ENCODE results near the gene RPP30.

RPP30 gene

GRCh38 chr10:90871766-90872647 is at the start of gene RPP30:
Gene RPP30, plus strand, starts transcription at chr10:90871974. Its CDS starts 13 bp downstream, at chr10:90871987.
- Histone ChIP-seq H3K4me2 (ENCODE audit: low read length) (peak within 1 kb of the TSS; percentile 87), H3K36me3 (replicated peaks; ENCODE audit: low read depth, low read length) (peaks cover 10% of the 10 kb centered on the region), H2AFZ (ENCODE audit: low read depth, low read length) (peak within 1 kb of the TSS; percentile 90), H3K9me3 (ENCODE audit: insufficient read depth, low read length) (no peaks in the 10 kb centered on the region), H3K27ac (ENCODE audit: low read length) (peak within 1 kb of the TSS; percentile 53), H3K4me1 (ENCODE audit: low read length) (peaks cover 25% of the 10 kb centered on the region), H3K4me3 (ENCODE audit: low read length) (peak within 1 kb of the TSS; percentile 93), H3K9ac (ENCODE audit: low read length) (peak within 1 kb of the TSS; percentile 80), H3K27me3 (ENCODE audit: low read depth, low read length) (no peaks in the 10 kb centered on the region), H4K20me1 (ENCODE audit: insufficient read depth, low read length) (peaks cover 9% of the 10 kb centered on the region), H3K79me2 (ENCODE audit: low read length) (peaks cover 29% of the 10 kb centered on the region)
- no peak for TF ChIP-seq EZH2phosphoT487 (IDR thresholded peaks at IDR 0.05; ENCODE audit: low read depth)
- TF ChIP-seq, protein P1, sequence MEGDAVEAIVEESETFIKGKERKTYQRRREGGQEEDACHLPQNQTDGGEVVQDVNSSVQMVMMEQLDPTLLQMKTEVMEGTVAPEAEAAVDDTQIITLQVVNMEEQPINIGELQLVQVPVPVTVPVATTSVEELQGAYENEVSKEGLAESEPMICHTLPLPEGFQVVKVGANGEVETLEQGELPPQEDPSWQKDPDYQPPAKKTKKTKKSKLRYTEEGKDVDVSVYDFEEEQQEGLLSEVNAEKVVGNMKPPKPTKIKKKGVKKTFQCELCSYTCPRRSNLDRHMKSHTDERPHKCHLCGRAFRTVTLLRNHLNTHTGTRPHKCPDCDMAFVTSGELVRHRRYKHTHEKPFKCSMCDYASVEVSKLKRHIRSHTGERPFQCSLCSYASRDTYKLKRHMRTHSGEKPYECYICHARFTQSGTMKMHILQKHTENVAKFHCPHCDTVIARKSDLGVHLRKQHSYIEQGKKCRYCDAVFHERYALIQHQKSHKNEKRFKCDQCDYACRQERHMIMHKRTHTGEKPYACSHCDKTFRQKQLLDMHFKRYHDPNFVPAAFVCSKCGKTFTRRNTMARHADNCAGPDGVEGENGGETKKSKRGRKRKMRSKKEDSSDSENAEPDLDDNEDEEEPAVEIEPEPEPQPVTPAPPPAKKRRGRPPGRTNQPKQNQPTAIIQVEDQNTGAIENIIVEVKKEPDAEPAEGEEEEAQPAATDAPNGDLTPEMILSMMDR (IDR thresholded peaks at IDR 0.05; ENCODE audit: low read depth, low read length) = no peak

DNA sequence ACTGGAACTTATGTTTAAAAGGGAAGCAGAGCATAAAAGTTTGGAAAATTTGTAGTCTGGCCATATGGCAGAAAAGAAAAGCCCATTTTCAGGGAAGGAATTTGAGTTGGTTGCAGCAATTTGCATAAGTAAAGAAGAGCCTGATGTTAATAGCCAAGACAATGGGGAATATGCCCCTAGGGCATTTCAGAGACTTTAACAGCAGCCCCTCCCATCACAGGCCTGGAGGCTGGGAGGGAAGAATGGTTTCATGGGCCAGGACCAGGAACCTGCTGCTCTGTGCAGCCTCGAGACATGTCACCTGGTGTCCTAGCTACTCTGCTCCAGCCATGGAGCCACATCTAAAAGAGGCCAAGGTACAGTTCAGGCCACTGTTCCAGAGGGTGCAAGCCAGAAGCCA is 49.3 kb upstream of the RPP30 start:
- Histone ChIP-seq H3K4me1 (ENCODE audit: low read length) (no peaks in the 10 kb centered on the region), H3K4me2 (ENCODE audit: low read length) (no peak overlapping the region)
- TF ChIP-seq, protein P1 (IDR thresholded peaks at IDR 0.05; ENCODE audit: low read depth, low read length) = no peak
- no peak for TF ChIP-seq EZH2phosphoT487 (IDR thresholded peaks at IDR 0.05; ENCODE audit: low read depth)

GRCh38 chr10:90832111-90832510 is 39.7 kb upstream of the RPP30 start:
- H3K4me1 ChIP-seq (ENCODE audit: low read length) = no peaks in the 10 kb centered on the region
- H3K9ac ChIP-seq (ENCODE audit: low read length) = no peak overlapping the region
- H2AFZ ChIP-seq (ENCODE audit: low read depth, low read length) = no peak overlapping the region
- no peak overlapping the region for H3K4me3 ChIP-seq (ENCODE audit: low read length)
- no peak overlapping the region for H3K4me2 ChIP-seq (ENCODE audit: low read length)
- no peaks in the 10 kb centered on the region for H3K9me3 ChIP-seq (ENCODE audit: insufficient read depth, low read length)
- no peak overlapping the region for H3K27ac ChIP-seq (ENCODE audit: low read length)
- no peaks in the 10 kb centered on the region for H3K36me3 ChIP-seq (replicated peaks; ENCODE audit: low read depth, low read length)
- no peak for TF ChIP-seq EZH2phosphoT487 (IDR thresholded peaks at IDR 0.05; ENCODE audit: low read depth)
- TF ChIP-seq, protein P1 (IDR thresholded peaks at IDR 0.05; ENCODE audit: low read depth, low read length) = no peak
- no peaks in the 10 kb centered on the region for H3K79me2 ChIP-seq (ENCODE audit: low read length)
- no peaks in the 10 kb centered on the region for H3K27me3 ChIP-seq (ENCODE audit: low read depth, low read length)
- H4K20me1 ChIP-seq (ENCODE audit: insufficient read depth, low read length) = no peaks in the 10 kb centered on the region

More for the DNA sequence above, 49.3 kb upstream of the RPP30 start:
- Histone ChIP-seq H3K27me3 (ENCODE audit: low read depth, low read length) (no peaks in the 10 kb centered on the region), H3K9ac (ENCODE audit: low read length) (no peak overlapping the region), H2AFZ (ENCODE audit: low read depth, low read length) (no peak overlapping the region), H3K9me3 (ENCODE audit: insufficient read depth, low read length) (no peaks in the 10 kb centered on the region), H3K79me2 (ENCODE audit: low read length) (no peaks in the 10 kb centered on the region), H4K20me1 (ENCODE audit: insufficient read depth, low read length) (no peaks in the 10 kb centered on the region), H3K27ac (ENCODE audit: low read length) (no peak overlapping the region), H3K4me3 (ENCODE audit: low read length) (no peak overlapping the region), H3K36me3 (replicated peaks; ENCODE audit: low read depth, low read length) (no peaks in the 10 kb centered on the region)

DNA sequence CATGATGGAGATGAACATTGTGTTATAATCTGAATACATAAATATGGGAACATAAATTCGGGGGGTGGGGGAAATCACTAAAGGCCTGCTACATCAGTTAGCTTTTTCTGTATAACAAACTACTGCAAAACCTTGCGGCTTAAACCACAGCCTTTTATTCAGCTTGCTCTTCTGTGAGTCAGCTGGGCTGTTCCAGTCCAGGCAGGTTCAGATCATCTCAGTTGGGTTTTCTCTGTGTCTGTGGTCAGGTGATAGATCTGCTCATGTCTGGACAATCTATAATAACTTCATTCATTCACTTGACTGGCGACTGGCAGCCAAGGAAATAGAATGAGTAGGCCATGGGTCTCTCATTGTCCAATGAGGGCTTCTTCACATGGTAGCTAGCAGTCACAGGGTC is 37.4 kb upstream of the RPP30 start:
- Histone ChIP-seq H2AFZ (ENCODE audit: low read depth, low read length) (no peak overlapping the region), H3K4me1 (ENCODE audit: low read length) (no peaks in the 10 kb centered on the region), H3K27me3 (ENCODE audit: low read depth, low read length) (no peaks in the 10 kb centered on the region), H3K4me2 (ENCODE audit: low read length) (no peak overlapping the region), H3K36me3 (replicated peaks; ENCODE audit: low read depth, low read length) (no peaks in the 10 kb centered on the region), H3K9me3 (ENCODE audit: insufficient read depth, low read length) (no peaks in the 10 kb centered on the region), H3K79me2 (ENCODE audit: low read length) (no peaks in the 10 kb centered on the region), H3K4me3 (ENCODE audit: low read length) (no peak overlapping the region), H3K27ac (ENCODE audit: low read length) (no peak overlapping the region), H4K20me1 (ENCODE audit: insufficient read depth, low read length) (no peaks in the 10 kb centered on the region), H3K9ac (ENCODE audit: low read length) (no peak overlapping the region)
- no peak for TF ChIP-seq EZH2phosphoT487 (IDR thresholded peaks at IDR 0.05; ENCODE audit: low read depth)
- TF ChIP-seq, protein P1 (IDR thresholded peaks at IDR 0.05; ENCODE audit: low read depth, low read length) = no peak
